Left ventricle myocardium inferior (tissue), 1 donor: Measurements from ENCODE around the gene HSPB7. TPM values are rescaled to one million over a fixed set of nuclear protein-coding genes. Genes with fewer than 3 reads are reported as not detected.

ENCODE experiments used
- DNase-seq: peaks from one replicate; pipeline ENCODE4 v3.0.0-alpha.2; 2020
- H3K27ac ChIP-seq: fragments of 200-600 bp; replicated peaks from 2 replicates; pipeline ENCODE4 v1.8.0; 2021
- H3K27me3 ChIP-seq: fragments of 200-600 bp; 2 replicates; pipeline ENCODE4 v1.8.0; 2021; ENCODE audit warnings: low read depth
- H3K36me3 ChIP-seq: fragments of 200-600 bp; 2 replicates; pipeline ENCODE4 v1.8.0; 2021
- H3K4me1 ChIP-seq: fragments of 200-600 bp; 2 replicates; pipeline ENCODE4 v1.8.0; 2021
- H3K4me3 ChIP-seq: fragments of 200-600 bp; 2 replicates; pipeline ENCODE4 v1.8.0; 2021; ENCODE audit warnings: mild to moderate bottlenecking, moderate library complexity
- H3K9me3 ChIP-seq: fragments of 200-600 bp; replicated peaks from 2 replicates; pipeline ENCODE4 v1.8.0; 2021
- CTCF ChIP-seq: fragments of 200-600 bp; IDR thresholded peaks from 2 replicates; pipeline ENCODE4 v1.8.0; 2021; ENCODE audit warnings: antibody characterized with exemption, mild to moderate bottlenecking, borderline replicate concordance
- intact Hi-C: fragments of 100-400 bp; cut with micrococcal nuclease; formaldehyde crosslinking; loops from one replicate; pipeline ENCODE4 v1.11.0; 2022
- total RNA-seq: library from RNA; stranded (reverse); fragmentation: NEBNext Ultra II Directional; extraction: Animal tissue kit (Norgen Biotek cat#: 25700); gene quantifications from one replicate; pipeline ENCODE4 v1.2.1, GENCODE V29; 2021
- donor health status: DM: no; HTN: yes; CAD: no; lungs with severe emphysema.

HSPB7 gene
- total RNA-seq, 1 donor from 2014 or later: 4,061 TPM

GRCh38 chr1:15965228-15965767 lies 52.5 kb downstream of the HSPB7 start:
- Histone ChIP-seq H3K9me3 (no peaks in the 10 kb centered on the region), H3K4me1 (peaks cover 49% of the 10 kb centered on the region), H3K4me3 (peak overlapping the region; percentile 28), H3K36me3 (peaks cover 20% of the 10 kb centered on the region), H3K27ac (peak overlapping the region; percentile 64), H3K27me3 (no peaks in the 10 kb centered on the region)
- no peak for TF ChIP-seq CTCF
- no peak for DNase-seq
- intact Hi-C loops: no loop called here

Other genes with a start within 250 kb of the HSPB7 start
- 6.0 TPM for gene UQCRHL, start 210.4 kb downstream of the HSPB7 start, total RNA-seq
- 20.8 TPM for gene SPEN, start 170.3 kb downstream of the HSPB7 start, total RNA-seq
- gene ZBTB17, start 41.9 kb downstream of the HSPB7 start, total RNA-seq: 24.7 TPM
- gene SRARP, start 13.8 kb downstream of the HSPB7 start, total RNA-seq: 1.0 TPM
- 0.16 TPM for gene CLCNKA, start 4.0 kb upstream of the HSPB7 start, total RNA-seq
- gene CLCNKB, start 25.7 kb upstream of the HSPB7 start, total RNA-seq: 1.3 TPM
- gene FAM131C, start 55.6 kb upstream of the HSPB7 start, total RNA-seq: 5.4 TPM
- 9.6 TPM for gene EPHA2, start 138.0 kb upstream of the HSPB7 start, total RNA-seq
- gene ARHGEF19, start 194.6 kb upstream of the HSPB7 start, total RNA-seq: 2.2 TPM
- gene CPLANE2, start 219.1 kb upstream of the HSPB7 start, total RNA-seq: 9.7 TPM